HepG2 (cell line): Measurements from ENCODE around the gene FAAP100. TPM values are rescaled to one million over a fixed set of nuclear protein-coding genes. Genes with fewer than 3 reads are reported as not detected.

Experiments used
- ATRX ChIP-seq: sonication (generic); formaldehyde crosslinking; IDR thresholded peaks from 2 replicates; pipeline ENCODE4 v1.4.0; 2020; ENCODE audit warnings: missing genetic modification reagents, borderline replicate concordance
- BORCS8-MEF2B ChIP-seq: sonication (generic); formaldehyde crosslinking; IDR thresholded peaks from 2 replicates; pipeline ENCODE4 v1.8.0; 2022; ENCODE audit warnings: mild to moderate bottlenecking, missing genetic modification reagents
- CHD2 ChIP-seq: IDR thresholded peaks from 2 replicates; pipeline ENCODE4 v1.6.1; 2011; ENCODE audit warnings: low read depth, low read length, improper control_type of control experiment
- DNMT1 ChIP-seq: sonication (generic); formaldehyde crosslinking; IDR thresholded peaks from 2 replicates; pipeline ENCODE4 v1.5.1; 2020; ENCODE audit warnings: mild to moderate bottlenecking, missing genetic modification reagents
- FOXM1 ChIP-seq: sonication (generic); formaldehyde crosslinking; IDR thresholded peaks from 2 replicates; pipeline ENCODE4 v1.5.0; 2020; ENCODE audit warnings: missing genetic modification reagents
- GABPB1 ChIP-seq: IDR thresholded peaks from 2 replicates; pipeline ENCODE4 v1.6.1; 2016; ENCODE audit warnings: mild to moderate bottlenecking, missing genetic modification reagents, moderate library complexity, missing compliant biosample characterization
- GATAD2A ChIP-seq: IDR thresholded peaks from 2 replicates; pipeline ENCODE4 v1.6.1; 2016
- KDM3A ChIP-seq: IDR thresholded peaks from 2 replicates; pipeline ENCODE4 v1.6.1; 2018; ENCODE audit warnings: low read depth, missing compliant biosample characterization
- NONO ChIP-seq, 2 experiments: fragments of 450-650 bp in 1 of 2; sonication (generic) in 1 of 2; formaldehyde crosslinking in 1 of 2; IDR thresholded peaks in 1 of 2; conservative IDR thresholded peaks in 1 of 2; 2 replicates each; pipeline versions ENCODE4 v1.6.1 to v1.8.0; 2017 to 2022; ENCODE audit warnings: mild to moderate bottlenecking in 1 of 2, missing genetic modification reagents in 1 of 2, moderate library complexity in 1 of 2
- RAD21 ChIP-seq: fragments of 450-650 bp; formaldehyde crosslinking; IDR thresholded peaks from 2 replicates; pipeline ENCODE4 v1.5.0; 2020; ENCODE audit warnings: mild to moderate bottlenecking
- TMF1 ChIP-seq: sonication (generic); formaldehyde crosslinking; IDR thresholded peaks from 2 replicates; pipeline ENCODE4 v1.8.1; 2022; ENCODE audit warnings: low read depth, missing genetic modification reagents
- YY1 ChIP-seq: IDR thresholded peaks from 2 replicates; pipeline ENCODE4 v1.6.1; 2011; ENCODE audit warnings: low read length, low read depth, moderate library complexity, mild to moderate bottlenecking; ENCODE audit not compliant: insufficient read depth, insufficient replicate concordance
- ZBTB8A ChIP-seq: sonication (generic); formaldehyde crosslinking; IDR thresholded peaks from 2 replicates; pipeline ENCODE4 v1.4.0; 2020; ENCODE audit warnings: mild to moderate bottlenecking, low read depth, missing genetic modification reagents, borderline replicate concordance
- ZEB1 ChIP-seq: IDR thresholded peaks from 2 replicates; pipeline ENCODE4 v1.6.1; 2012; ENCODE audit warnings: mild to moderate bottlenecking, low read depth, inconsistent platforms; ENCODE audit not compliant: insufficient replicate concordance
- ZMYM3 ChIP-seq: sonication (generic); formaldehyde crosslinking; IDR thresholded peaks from 2 replicates; pipeline ENCODE4 v1.5.1; 2020; ENCODE audit warnings: mild to moderate bottlenecking, missing genetic modification reagents
- ZNF326 ChIP-seq: sonication (generic); formaldehyde crosslinking; IDR thresholded peaks from 2 replicates; pipeline ENCODE4 v1.4.0; 2020; ENCODE audit warnings: missing genetic modification reagents, borderline replicate concordance
- ZNF777 ChIP-seq: sonication (generic); formaldehyde crosslinking; IDR thresholded peaks from 2 replicates; pipeline ENCODE4 v1.4.0; 2020; ENCODE audit warnings: missing genetic modification reagents
- polyA plus RNA-seq, 8 experiments: library from polyadenylated mRNA; depleted of rRNA in 3 of 8; stranded (reverse) in 7 of 8; unstranded in 1 of 8; fragments of >200 nt; fragmentation: Illumina TruSeq in 4 of 8; extraction: Trizol in 4 of 8; gene quantifications; 2 replicates each; pipeline versions ENCODE4 v1.2.1 to v1.2.3, GENCODE V29; 2011 to 2016; ENCODE audit warnings: low read depth in 4 of 8, missing spikeins in 1 of 8, mixed read lengths in 1 of 8; ENCODE audit not compliant: insufficient read depth in 1 of 8
- total RNA-seq, 5 experiments: library from RNA; depleted of rRNA; stranded (reverse); fragments of >200 nt; fragmentation: Illumina TruSeq; extraction: Trizol; gene quantifications; 2 replicates each; pipeline ENCODE4 v1.2.3, GENCODE V29; 2016; ENCODE audit warnings: low read depth in 1 of 5
- TF ChIP-seq, protein P1 (sequence below), 2 experiments: sonication (generic) in 1 of 2; formaldehyde crosslinking in 1 of 2; IDR thresholded peaks; 2 replicates each; pipeline versions ENCODE4 v1.4.0 to v1.6.1; 2016 to 2020; ENCODE audit warnings: borderline replicate concordance in 1 of 2, low read depth in 1 of 2, mild to moderate bottlenecking in 1 of 2, missing genetic modification reagents in 1 of 2
- TF ChIP-seq, protein P2 (sequence below): sonication (generic); formaldehyde crosslinking; IDR thresholded peaks from 2 replicates; pipeline ENCODE4 v1.5.1; 2020; ENCODE audit warnings: missing genetic modification reagents, mild to moderate bottlenecking, borderline replicate concordance
- TF ChIP-seq, protein P3 (sequence below): sonication (generic); formaldehyde crosslinking; IDR thresholded peaks from 2 replicates; pipeline ENCODE4 v1.5.0; 2020; ENCODE audit warnings: missing genetic modification reagents

The FAAP100 gene
- total and polyA plus RNA-seq, 2 of the 13 experiments (the other 11 are each of a cell fraction or from before 2014, with no cell fraction given) = 7.6 to 20.8 TPM

DNA sequence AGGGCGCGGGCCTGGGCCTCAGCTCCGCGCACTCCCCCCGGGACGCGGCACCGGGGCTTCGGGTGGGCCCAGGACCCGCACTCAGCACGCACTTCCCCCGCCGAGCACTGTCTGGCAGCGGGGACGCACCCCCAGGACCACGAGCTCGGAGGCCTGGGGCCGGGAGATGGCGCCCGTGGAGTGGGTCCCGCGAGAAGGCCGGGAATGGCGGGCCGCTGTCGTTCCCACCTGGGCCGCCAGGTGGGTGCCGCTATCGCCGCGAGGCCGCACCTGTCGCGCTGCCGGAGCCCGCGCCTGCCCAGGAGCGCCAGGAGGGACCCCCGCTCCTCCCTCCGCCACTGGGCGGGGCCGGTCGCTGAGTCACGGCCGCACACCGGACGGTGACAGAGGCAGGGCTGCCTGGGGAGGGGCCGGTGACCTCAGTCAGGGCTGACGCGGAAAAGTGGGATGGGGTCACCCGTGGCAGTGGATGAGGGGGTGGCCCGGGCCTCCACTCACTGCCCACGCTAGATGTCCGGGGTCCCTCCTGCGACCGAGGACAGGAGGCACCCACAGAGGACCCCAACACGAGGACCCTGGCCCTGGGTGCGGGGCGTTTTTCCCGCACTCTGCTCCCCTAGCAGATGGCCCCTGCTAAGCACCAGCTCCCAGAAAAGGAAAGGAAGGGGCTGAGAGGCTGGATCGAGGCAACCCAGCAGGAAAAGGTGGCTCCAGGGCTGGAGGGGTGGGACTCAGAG lies 32.7 kb downstream of the FAAP100 start (continued):
- TF ChIP-seq, protein P1, sequence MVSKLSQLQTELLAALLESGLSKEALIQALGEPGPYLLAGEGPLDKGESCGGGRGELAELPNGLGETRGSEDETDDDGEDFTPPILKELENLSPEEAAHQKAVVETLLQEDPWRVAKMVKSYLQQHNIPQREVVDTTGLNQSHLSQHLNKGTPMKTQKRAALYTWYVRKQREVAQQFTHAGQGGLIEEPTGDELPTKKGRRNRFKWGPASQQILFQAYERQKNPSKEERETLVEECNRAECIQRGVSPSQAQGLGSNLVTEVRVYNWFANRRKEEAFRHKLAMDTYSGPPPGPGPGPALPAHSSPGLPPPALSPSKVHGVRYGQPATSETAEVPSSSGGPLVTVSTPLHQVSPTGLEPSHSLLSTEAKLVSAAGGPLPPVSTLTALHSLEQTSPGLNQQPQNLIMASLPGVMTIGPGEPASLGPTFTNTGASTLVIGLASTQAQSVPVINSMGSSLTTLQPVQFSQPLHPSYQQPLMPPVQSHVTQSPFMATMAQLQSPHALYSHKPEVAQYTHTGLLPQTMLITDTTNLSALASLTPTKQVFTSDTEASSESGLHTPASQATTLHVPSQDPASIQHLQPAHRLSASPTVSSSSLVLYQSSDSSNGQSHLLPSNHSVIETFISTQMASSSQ (IDR thresholded peaks at IDR 0.05; ENCODE audit: low read depth) = no peak
- TF ChIP-seq, protein P1 (CRISPR knock-in tag; IDR thresholded peaks at IDR 0.05; ENCODE audit: borderline replicate concordance) = peak; percentile 36; the same call in 1 of the 2 replicates
- TF ChIP-seq YY1 (peak; percentile 76), DNMT1 (CRISPR knock-in tag) (peak; percentile 67; the same call in 1 of the 2 replicates), BORCS8-MEF2B (peak; percentile 35; the same call in 1 of the 2 replicates), FOXM1 (CRISPR knock-in tag) (no peak), ZBTB8A (CRISPR knock-in tag) (0 out of 2 replicates have a peak, but pooled peaks have one; percentile 53), ZEB1 (peak; percentile 86), CHD2 (peak; percentile 90), NONO (IDR thresholded peaks at IDR 0.05) (no peak), NONO (CRISPR knock-in tag; conservative IDR thresholded peaks at IDR 0.05) (peak; percentile 86), KDM3A (CRISPR knock-in tag) (peak; percentile 47; the same call in 1 of the 2 replicates), GATAD2A (peak; percentile 54), ZNF326 (CRISPR knock-in tag) (no peak), GABPB1 (CRISPR knock-in tag) (peak; percentile 59; the same call in 1 of the 2 replicates), ZMYM3 (CRISPR knock-in tag) (no peak), TMF1 (peak; percentile 64; the same call in 1 of the 2 replicates), ZNF777 (CRISPR knock-in tag) (peak; percentile 39; the same call in 1 of the 2 replicates), ATRX (CRISPR knock-in tag) (no peak), RAD21 (CRISPR knock-in tag) (peak; percentile 46)
- TF ChIP-seq, protein P2, sequence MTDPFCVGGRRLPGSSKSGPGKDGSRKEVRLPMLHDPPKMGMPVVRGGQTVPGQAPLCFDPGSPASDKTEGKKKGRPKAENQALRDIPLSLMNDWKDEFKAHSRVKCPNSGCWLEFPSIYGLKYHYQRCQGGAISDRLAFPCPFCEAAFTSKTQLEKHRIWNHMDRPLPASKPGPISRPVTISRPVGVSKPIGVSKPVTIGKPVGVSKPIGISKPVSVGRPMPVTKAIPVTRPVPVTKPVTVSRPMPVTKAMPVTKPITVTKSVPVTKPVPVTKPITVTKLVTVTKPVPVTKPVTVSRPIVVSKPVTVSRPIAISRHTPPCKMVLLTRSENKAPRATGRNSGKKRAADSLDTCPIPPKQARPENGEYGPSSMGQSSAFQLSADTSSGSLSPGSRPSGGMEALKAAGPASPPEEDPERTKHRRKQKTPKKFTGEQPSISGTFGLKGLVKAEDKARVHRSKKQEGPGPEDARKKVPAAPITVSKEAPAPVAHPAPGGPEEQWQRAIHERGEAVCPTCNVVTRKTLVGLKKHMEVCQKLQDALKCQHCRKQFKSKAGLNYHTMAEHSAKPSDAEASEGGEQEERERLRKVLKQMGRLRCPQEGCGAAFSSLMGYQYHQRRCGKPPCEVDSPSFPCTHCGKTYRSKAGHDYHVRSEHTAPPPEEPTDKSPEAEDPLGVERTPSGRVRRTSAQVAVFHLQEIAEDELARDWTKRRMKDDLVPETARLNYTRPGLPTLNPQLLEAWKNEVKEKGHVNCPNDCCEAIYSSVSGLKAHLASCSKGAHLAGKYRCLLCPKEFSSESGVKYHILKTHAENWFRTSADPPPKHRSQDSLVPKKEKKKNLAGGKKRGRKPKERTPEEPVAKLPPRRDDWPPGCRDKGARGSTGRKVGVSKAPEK (CRISPR knock-in tag) = no peak
- TF ChIP-seq, protein P3, sequence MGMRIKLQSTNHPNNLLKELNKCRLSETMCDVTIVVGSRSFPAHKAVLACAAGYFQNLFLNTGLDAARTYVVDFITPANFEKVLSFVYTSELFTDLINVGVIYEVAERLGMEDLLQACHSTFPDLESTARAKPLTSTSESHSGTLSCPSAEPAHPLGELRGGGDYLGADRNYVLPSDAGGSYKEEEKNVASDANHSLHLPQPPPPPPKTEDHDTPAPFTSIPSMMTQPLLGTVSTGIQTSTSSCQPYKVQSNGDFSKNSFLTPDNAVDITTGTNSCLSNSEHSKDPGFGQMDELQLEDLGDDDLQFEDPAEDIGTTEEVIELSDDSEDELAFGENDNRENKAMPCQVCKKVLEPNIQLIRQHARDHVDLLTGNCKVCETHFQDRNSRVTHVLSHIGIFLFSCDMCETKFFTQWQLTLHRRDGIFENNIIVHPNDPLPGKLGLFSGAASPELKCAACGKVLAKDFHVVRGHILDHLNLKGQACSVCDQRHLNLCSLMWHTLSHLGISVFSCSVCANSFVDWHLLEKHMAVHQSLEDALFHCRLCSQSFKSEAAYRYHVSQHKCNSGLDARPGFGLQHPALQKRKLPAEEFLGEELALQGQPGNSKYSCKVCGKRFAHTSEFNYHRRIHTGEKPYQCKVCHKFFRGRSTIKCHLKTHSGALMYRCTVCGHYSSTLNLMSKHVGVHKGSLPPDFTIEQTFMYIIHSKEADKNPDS = peak; percentile 34; the same call in 1 of the 2 replicates
